H54 (cell line): Measurements from ENCODE around the gene OTOG.

Experiments
- DNase-seq: peaks from one replicate; pipeline ENCODE4 v3.0.0; 2011; ENCODE audit warnings: low spot score, mixed read lengths; ENCODE audit not compliant: insufficient read length
- FAIRE-seq: peaks from 3 replicates; lab custom pipeline; 2011; peaks lifted over from hg19 to GRCh38; lab: Jason Lieb, UNC
- POLR2A ChIP-seq: IDR thresholded peaks from 2 replicates; pipeline ENCODE4 v1.6.1; 2011; ENCODE audit warnings: low read depth, mild to moderate bottlenecking, low read length

The OTOG gene

GRCh38 chr11:17526931-17527627, 20.0 kb upstream of the OTOG start:
- no peak for TF ChIP-seq POLR2A
- FAIRE-seq: no peak
- DNase-seq: no peak

DNA sequence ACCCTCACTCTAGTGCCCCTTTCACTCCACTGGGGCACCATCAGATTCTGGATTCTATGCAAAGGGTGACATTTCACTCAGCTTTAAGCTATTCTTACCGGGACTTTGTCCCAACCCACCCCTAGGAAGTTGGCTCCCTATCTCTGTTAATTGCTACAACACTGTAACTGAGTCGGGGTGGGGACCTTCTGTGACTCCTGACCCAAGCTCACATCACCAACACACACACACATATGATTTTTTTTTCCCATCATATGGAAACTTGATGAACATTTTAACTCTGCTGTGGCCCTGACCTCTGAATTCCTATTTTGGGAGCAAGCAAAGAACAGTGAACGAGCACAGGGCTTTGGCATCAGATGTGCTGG, 19.4 kb upstream of the OTOG start:
- DNase-seq (no peak), FAIRE-seq (no peak)
- no peak for TF ChIP-seq POLR2A

DNA sequence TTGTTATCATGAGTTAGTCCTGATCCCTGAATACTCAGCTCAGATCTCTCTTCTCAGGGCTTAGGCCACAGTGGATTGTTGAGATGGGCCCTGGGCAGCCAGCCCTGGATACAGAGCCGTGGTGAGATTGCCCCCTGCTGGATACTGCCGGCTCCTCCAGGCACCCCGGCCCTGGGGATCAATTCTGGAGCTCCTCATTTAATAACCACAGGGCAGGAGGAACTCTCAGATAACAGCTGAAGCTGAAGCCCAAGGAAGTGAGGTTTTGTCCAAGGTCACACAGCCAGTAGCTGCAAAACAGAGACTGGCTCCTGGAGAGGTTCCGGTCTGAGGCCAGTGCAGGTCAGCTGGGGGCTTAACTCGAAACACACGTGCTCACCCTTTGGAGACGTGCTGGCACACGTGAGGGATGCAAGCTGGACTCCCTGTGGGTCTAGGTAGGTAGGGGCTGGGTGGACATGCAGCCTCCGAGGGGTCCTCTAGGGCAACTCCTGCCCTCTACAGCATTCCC, 18.8 kb upstream of the OTOG start:
- TF ChIP-seq POLR2A: no peak
- FAIRE-seq: no peak
- peak; percentile 82 for DNase-seq

DNA sequence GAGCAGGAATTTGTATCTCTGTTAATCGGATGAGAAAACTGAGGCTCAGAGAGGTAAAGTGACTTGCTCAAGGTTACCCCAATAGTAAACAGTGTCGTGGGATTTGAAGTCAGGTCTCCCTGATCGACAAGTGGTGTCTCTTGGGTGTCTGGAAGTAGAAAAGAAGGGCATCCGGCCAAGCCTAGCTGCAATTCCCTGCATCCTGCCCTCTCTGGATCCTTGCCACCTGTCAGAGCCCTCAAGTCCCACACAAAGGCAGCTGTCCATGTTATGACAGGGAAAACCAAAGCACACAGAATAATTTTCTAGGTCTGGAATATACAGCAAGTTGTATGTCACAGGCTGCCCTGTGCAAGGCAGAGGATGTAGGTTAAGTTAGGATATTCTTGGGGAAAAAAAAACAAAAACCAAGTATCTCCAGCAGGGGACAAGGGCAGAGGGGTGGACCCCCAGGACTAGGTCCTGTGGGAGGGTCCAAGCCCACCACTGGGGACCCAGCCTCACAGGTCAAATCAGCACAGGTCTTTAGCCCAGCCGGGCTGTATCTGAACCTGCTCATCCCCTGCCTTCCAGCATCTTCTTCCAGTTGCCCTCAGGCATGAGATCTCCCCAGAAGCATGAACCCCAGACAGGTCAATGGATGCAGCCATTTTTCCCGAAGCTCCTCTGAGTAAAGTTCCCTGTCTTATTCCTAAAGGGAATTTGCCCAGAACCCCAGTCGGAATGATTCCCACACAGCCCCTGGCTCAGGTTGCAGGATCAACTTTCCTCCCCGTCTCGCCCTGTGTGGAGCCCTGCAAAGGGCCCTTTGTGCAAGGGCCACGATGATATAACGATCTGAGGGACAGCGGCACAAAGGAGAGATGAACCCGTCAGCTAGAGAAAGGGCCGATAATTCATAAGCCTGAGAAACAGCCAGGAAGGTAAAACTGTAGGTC, 17.9 kb upstream of the OTOG start:
- no peak for FAIRE-seq
- TF ChIP-seq POLR2A: no peak
- no peak for DNase-seq

- FAIRE-seq (no peak), DNase-seq (no peak)
- no peak for TF ChIP-seq POLR2A
Measured at GRCh38 chr11:17529844-17530185, 17.2 kb upstream of the OTOG start.

- no peak for TF ChIP-seq POLR2A
- DNase-seq (no peak), FAIRE-seq (no peak)
Measured at GRCh38 chr11:17531071-17531600, 15.9 kb upstream of the OTOG start.

- TF ChIP-seq POLR2A: no peak
- no peak for FAIRE-seq
- DNase-seq: peak; percentile 30
Measured at GRCh38 chr11:17531636-17532113, 15.4 kb upstream of the OTOG start.

DNA sequence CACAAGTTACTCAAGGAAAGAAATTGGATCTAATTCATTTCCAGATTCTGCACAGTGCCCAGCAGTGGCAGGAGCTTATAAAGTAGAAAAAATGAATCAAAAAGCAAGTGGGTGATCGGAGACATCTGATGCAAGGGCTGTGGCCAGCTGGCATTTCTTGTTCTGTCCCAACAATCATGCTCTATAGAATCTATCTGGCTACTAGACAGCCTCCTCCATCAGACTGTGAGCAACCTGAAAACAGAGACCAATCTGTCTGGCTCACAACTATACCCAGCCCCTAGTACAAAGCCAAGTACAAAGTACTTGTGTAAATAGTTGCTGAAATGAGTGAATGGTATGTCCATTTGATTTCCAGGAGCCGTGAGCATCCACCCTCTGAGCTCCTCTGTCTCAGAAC, 14.3 kb upstream of the OTOG start:
- FAIRE-seq (no peak), DNase-seq (no peak)
- TF ChIP-seq POLR2A: no peak

DNA sequence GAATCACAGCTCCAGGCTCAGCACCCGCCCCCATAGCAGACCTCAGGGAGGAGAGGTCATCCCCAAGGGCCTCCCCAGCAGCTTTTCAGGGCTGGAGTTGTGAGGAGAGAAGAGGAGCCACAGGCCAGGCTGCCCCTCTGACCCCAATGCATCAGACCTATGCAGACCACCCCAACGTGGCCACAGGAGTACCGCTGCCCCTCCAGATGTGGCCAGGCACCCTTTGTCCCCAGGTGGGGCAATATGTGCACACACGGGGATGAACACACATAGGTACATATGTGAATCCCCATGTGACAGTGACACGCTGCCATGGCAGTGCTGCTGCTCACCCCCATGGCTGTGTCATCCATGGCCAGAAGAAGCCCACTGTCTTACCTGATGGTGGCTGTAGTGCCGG, 13.7 kb upstream of the OTOG start:
- no peak for DNase-seq
- no peak for TF ChIP-seq POLR2A
- no peak for FAIRE-seq

DNA sequence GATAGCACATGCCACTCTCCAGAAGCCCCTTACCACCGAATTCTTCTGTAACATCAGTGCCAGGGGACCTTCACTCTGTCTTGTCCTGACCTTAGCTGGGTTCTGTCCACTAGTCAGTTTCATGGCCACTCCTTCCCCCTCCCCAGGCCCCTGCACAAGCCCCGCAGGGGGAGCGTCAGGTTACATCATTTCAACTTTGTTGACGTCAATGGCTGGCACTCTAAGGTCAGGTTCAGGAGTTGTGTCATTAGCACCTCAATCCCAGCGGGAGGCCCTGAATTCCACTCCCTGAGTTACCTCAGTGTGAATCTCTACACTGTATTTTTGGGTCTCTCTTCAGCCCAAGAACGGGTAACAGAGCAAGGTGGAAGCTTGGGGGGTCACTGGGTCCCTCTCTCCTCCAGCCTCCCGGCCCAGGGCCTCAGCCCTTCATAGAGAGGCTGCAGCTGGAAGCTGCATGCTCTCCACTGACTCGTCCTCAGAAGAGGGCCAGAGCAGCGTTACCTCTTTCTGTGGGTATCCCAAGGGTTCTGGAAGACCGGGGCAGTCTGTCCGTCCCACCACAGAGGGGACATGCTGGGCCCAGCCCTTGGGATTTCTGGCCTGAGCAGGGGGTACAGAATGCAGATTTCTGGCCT, 13.2 kb upstream of the OTOG start:
- FAIRE-seq (no peak), DNase-seq (no peak)
- no peak for TF ChIP-seq POLR2A

DNA sequence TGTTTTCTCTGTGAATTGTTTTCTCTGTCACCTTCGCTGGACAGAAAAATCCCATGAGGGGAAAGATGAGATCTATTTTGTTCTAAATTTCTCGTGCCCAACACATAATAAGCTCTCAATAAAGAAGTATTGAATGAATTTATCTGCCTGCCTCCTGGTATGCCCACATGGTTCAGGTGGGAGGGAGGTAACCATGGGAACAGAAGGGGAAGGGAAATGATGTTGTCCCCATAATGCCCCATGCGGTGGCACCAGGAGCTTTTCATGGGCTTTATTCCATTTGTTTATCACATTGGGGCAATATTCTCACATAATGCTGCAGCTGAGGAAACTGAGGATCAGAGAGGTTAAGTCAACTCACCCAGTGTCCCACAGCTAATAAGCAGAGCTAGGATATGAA, 11.6 kb upstream of the OTOG start:
- DNase-seq (no peak), FAIRE-seq (no peak)

GRCh38 chr11:17537261-17537660, 9.8 kb upstream of the OTOG start:
- TF ChIP-seq POLR2A: no peak
- DNase-seq: no peak
- FAIRE-seq: no peak

More for the DNA sequence above, 11.6 kb upstream of the OTOG start:
- TF ChIP-seq POLR2A: no peak

GRCh38 chr11:17538054-17538453, 9.0 kb upstream of the OTOG start:
- TF ChIP-seq POLR2A: no peak
- FAIRE-seq (no peak), DNase-seq (no peak)

- FAIRE-seq: no peak
- DNase-seq: no peak
- no peak for TF ChIP-seq POLR2A
Measured at GRCh38 chr11:17538731-17539130, 8.3 kb upstream of the OTOG start.
